Measurements from ENCODE around the gene DAGLB. TPM values are rescaled to one million over a fixed set of nuclear protein-coding genes. Genes with fewer than 3 reads are reported as not detected.

DAGLB gene
- total and polyA plus RNA-seq, 2 of the 8 experiments (the other 6 are each of a cell fraction or from before 2014, with no cell fraction given) = 27.0 to 39.6 TPM

- TF ChIP-seq GABPA (IDR thresholded peaks at IDR 0.05; ENCODE audit: borderline replicate concordance, insufficient read depth, low read length) (no peak), CREB1 (IDR thresholded peaks at IDR 0.05) (no peak), MAFK (IDR thresholded peaks at IDR 0.05; ENCODE audit: low read depth, low read length) (no peak), EP300 (IDR thresholded peaks at IDR 0.05; ENCODE audit: borderline replicate concordance in 1 of 2, low read depth in 2 of 2, low read length in 2 of 2) (no peak), EGR1 (IDR thresholded peaks at IDR 0.05; ENCODE audit: borderline replicate concordance, low read depth, low read length) (no peak), SUZ12 (IDR thresholded peaks at IDR 0.05; ENCODE audit: low read length) (no peak), CBX5 (IDR thresholded peaks at IDR 0.05; ENCODE audit: low read depth, low read length) (no peak), PHF8 (conservative IDR thresholded peaks at IDR 0.05; ENCODE audit: low read depth, low read length) (peak; percentile 68), E2F6 (IDR thresholded peaks at IDR 0.05) (no peak; the same call in 1 of the 2 replicates), TEAD4 (IDR thresholded peaks at IDR 0.05; ENCODE audit: low read depth, low read length) (no peak)
Measured at GRCh38 chr7:6447581-6448199, at the start of gene DAGLB (continued).
